Measurements from ENCODE around the gene LDHD. TPM values are rescaled to one million over a fixed set of nuclear protein-coding genes. Genes with fewer than 3 reads are reported as not detected.

The LDHD gene
- total RNA-seq, 4 donors from 2014 or later: 27.8 to 54.5 (median 44.2) TPM

- no peak overlapping the region for H3K4me3 ChIP-seq
- H3K36me3 ChIP-seq: no peaks in the 10 kb centered on the region
- ATAC-seq (no peak), DNase-seq (no peak)
- intact Hi-C loops (cut with DNase I; ENCODE audit: low total_unique reads): no loop called here
- no peaks in the 10 kb centered on the region for H3K4me1 ChIP-seq
- H3K27ac ChIP-seq: no peak overlapping the region
- TF ChIP-seq POLR2A (IDR thresholded peaks at IDR 0.05): no peak
- TF ChIP-seq, protein P1, sequence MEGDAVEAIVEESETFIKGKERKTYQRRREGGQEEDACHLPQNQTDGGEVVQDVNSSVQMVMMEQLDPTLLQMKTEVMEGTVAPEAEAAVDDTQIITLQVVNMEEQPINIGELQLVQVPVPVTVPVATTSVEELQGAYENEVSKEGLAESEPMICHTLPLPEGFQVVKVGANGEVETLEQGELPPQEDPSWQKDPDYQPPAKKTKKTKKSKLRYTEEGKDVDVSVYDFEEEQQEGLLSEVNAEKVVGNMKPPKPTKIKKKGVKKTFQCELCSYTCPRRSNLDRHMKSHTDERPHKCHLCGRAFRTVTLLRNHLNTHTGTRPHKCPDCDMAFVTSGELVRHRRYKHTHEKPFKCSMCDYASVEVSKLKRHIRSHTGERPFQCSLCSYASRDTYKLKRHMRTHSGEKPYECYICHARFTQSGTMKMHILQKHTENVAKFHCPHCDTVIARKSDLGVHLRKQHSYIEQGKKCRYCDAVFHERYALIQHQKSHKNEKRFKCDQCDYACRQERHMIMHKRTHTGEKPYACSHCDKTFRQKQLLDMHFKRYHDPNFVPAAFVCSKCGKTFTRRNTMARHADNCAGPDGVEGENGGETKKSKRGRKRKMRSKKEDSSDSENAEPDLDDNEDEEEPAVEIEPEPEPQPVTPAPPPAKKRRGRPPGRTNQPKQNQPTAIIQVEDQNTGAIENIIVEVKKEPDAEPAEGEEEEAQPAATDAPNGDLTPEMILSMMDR (IDR thresholded peaks at IDR 0.05 in 4 of 5, conservative IDR thresholded peaks at IDR 0.05 in 1 of 5): no peak
- no peaks in the 10 kb centered on the region for H3K27me3 ChIP-seq
- H3K9me3 ChIP-seq: no peaks in the 10 kb centered on the region
- in situ Hi-C loops (cut with MboI; ENCODE audit: low sequenced_read_pairs in 4 of 4): no loop called here
These were observed 11.3 kb upstream of the LDHD start for GRCh38 chr16:75127713-75128415.

GRCh38 chr16:75122609-75123008, 6.0 kb upstream of the LDHD start:
- Histone ChIP-seq H3K27ac (no peak overlapping the region), H3K4me3 (no peak overlapping the region), H3K27me3 (no peaks in the 10 kb centered on the region), H3K4me1 (no peaks in the 10 kb centered on the region), H3K9me3 (peaks cover 0 to 7% (median 0%) of the 10 kb centered on the region in 3 donors), H3K36me3 (no peaks in the 10 kb centered on the region)
- intact Hi-C loops (cut with DNase I; ENCODE audit: low total_unique reads) (no loop called here), in situ Hi-C loops (cut with MboI; ENCODE audit: low sequenced_read_pairs in 4 of 4) (no loop called here)
- DNase-seq (no peak), ATAC-seq (no peak)
- no peak for TF ChIP-seq POLR2A (IDR thresholded peaks at IDR 0.05)
- TF ChIP-seq, protein P1 (IDR thresholded peaks at IDR 0.05 in 4 of 5, conservative IDR thresholded peaks at IDR 0.05 in 1 of 5): no peak

DNA sequence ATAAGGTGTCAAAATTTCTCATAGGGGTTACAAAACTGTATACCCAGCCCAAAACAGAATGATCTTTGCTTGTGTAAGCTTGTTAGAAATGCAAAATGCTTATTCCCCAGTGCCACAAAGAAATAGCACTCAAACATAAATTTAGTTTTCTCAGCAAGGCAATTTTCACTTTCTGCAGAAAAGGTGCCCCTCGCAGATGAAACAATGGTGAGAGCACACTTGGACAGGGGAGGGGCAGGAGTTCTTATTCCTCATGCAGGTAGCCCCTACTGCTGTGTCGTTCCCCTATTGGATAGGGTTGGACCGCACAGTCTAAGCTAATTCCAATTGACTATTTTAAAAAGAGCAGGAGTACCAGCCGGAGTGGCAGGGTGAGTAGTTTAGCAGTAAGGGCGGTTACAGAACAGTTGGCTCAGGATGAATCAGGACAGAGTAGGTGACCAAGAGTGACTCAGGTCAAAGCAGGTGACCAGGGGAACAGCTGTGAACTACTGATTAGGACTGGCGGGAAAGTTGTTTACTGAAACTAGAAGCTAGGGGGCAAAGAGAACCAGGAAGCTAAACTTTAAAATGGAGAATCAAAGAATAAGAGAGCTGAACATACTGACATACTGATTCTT, 5.5 kb upstream of the LDHD start:
- in situ Hi-C loops (cut with MboI; ENCODE audit: low sequenced_read_pairs in 4 of 4) (no loop called here), intact Hi-C loops (cut with DNase I; ENCODE audit: low total_unique reads) (no loop called here)
- no peaks in the 10 kb centered on the region for H3K36me3 ChIP-seq
- peaks cover 2 to 3% of the 10 kb centered on the region in 2 donors for H3K4me1 ChIP-seq
- H3K27ac ChIP-seq: no peak overlapping the region
- no peak for ATAC-seq
- TF ChIP-seq, protein P1 (IDR thresholded peaks at IDR 0.05 in 4 of 5, conservative IDR thresholded peaks at IDR 0.05 in 1 of 5): no peak
- no peak for TF ChIP-seq POLR2A (IDR thresholded peaks at IDR 0.05)
- H3K4me3 ChIP-seq: no peak overlapping the region
- peaks cover 0 to 7% (median 0%) of the 10 kb centered on the region in 3 donors for H3K9me3 ChIP-seq
- DNase-seq: no peak
- H3K27me3 ChIP-seq: no peaks in the 10 kb centered on the region

- Histone ChIP-seq H3K9me3 (peaks cover 0 to 7% (median 0%) of the 10 kb centered on the region in 3 donors), H3K27me3 (no peaks in the 10 kb centered on the region), H3K27ac (no peak overlapping the region), H3K4me1 (peaks cover 12 to 16% of the 10 kb centered on the region in 2 donors), H3K36me3 (no peaks in the 10 kb centered on the region), H3K4me3 (no peak overlapping the region)
- in situ Hi-C loops (cut with MboI; ENCODE audit: low sequenced_read_pairs in 4 of 4): no loop called here
- DNase-seq (no peak), ATAC-seq (no peak)
- intact Hi-C loops (cut with DNase I; ENCODE audit: low total_unique reads): no loop called here
- TF ChIP-seq POLR2A (IDR thresholded peaks at IDR 0.05): no peak
These were observed 3.7 kb upstream of the LDHD start for GRCh38 chr16:75120253-75120652.

DNA sequence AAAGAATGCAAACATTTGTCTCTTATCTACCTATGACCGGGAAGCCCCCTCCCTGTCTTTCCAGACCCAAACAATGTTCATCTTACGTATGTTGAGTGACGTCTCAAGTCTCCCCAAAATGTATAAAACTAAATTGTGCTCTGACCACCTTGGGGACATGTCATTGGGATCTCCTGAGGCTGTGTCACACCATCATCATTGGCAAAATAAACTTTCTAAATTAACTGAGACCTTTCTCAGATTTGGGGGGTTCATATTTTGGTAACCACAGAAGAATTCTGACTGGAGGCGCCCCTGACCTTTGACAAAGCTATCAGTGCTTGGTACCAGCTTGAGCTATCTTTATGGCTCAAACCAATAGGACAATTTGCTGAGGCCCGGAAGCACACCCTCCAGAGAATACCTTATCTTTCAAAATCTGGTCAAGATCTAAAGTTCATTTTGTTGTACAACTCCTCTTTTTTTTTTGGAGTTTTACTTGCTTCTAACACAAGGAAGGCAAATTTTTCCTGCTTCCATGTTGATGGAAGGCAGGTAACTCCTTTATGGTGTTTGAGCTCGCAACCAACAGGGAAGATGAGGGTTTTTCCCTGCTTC, 2.5 kb upstream of the LDHD start:
- H3K4me3 ChIP-seq: no peak overlapping the region
- peaks cover 14 to 22% of the 10 kb centered on the region in 2 donors for H3K4me1 ChIP-seq
- DNase-seq (no peak), ATAC-seq (no peak)
- intact Hi-C loops (cut with DNase I; ENCODE audit: low total_unique reads) (loop anchor here (10.0 kb wide), 1 partner anchor 146 kb away; no protein-coding TSS in a partner anchor), in situ Hi-C loops (cut with MboI; ENCODE audit: low sequenced_read_pairs in 4 of 4) (loop anchor here in 2 of 4 donors (5.0 kb wide), 2 partner anchors 117 to 127 kb away; no protein-coding TSS in a partner anchor)
- no peak overlapping the region for H3K27ac ChIP-seq
- TF ChIP-seq, protein P1 (IDR thresholded peaks at IDR 0.05 in 4 of 5, conservative IDR thresholded peaks at IDR 0.05 in 1 of 5): no peak
- TF ChIP-seq POLR2A (IDR thresholded peaks at IDR 0.05): no peak
- H3K27me3 ChIP-seq: no peaks in the 10 kb centered on the region
- H3K9me3 ChIP-seq: peaks cover 0 to 7% (median 0%) of the 10 kb centered on the region in 3 donors
- H3K36me3 ChIP-seq: no peaks in the 10 kb centered on the region

Measured in gastrocnemius medialis (tissue), 4 donors.